GM21528 (cell line): Measurements from ENCODE around the gene TXNL4A.
"Not testable (repeated sequence)": the region's sequence is repeated elsewhere in the genome, so short reads cannot be mapped to it uniquely, and the experiment has no call there.

Source experiments
- ATAC-seq: cut with Tn5 transposase; IDR thresholded peaks from one replicate; pipeline ENCODE4 v1.9.1; 2021; ENCODE audit warnings: mild to moderate bottlenecking, moderate library complexity; ENCODE audit not compliant: unreplicated experiment, low FRiP score

The TXNL4A gene

GRCh38 chr18:80000877-80001276, 12.5 kb upstream of the TXNL4A start:
- no peak for ATAC-seq

- not testable (repeated sequence) for ATAC-seq
Observed at GRCh38 chr18:79999701-80000100, 11.3 kb upstream of the TXNL4A start.

GRCh38 chr18:79991494-79991893, 3.1 kb upstream of the TXNL4A start:
- ATAC-seq = no peak

GRCh38 chr18:79989195-79989497, 783 bp upstream of the TXNL4A start:
- no peak for ATAC-seq

- peak; percentile 75 for ATAC-seq
Observed at GRCh38 chr18:79988071-79988450, 302 bp downstream of the TXNL4A start.

- no peak for ATAC-seq
Observed at GRCh38 chr18:79987566-79987965, 797 bp downstream of the TXNL4A start.

GRCh38 chr18:79986726-79987125, 1.6 kb downstream of the TXNL4A start:
- ATAC-seq = no peak

- no peak for ATAC-seq
Observed at GRCh38 chr18:79985172-79985571, 3.2 kb downstream of the TXNL4A start.

GRCh38 chr18:79983793-79984192, 4.6 kb downstream of the TXNL4A start:
- no peak for ATAC-seq

- no peak for ATAC-seq
Observed at GRCh38 chr18:79983253-79983652, 5.1 kb downstream of the TXNL4A start.

GRCh38 chr18:79982736-79983135, 5.6 kb downstream of the TXNL4A start:
- no peak for ATAC-seq

- no peak for ATAC-seq
Observed at GRCh38 chr18:79980585-79980984, 7.8 kb downstream of the TXNL4A start.

- no peak for ATAC-seq
Observed at GRCh38 chr18:79979843-79980242, 8.5 kb downstream of the TXNL4A start.

- no peak for ATAC-seq
Observed at GRCh38 chr18:79975985-79976680, 12.2 kb downstream of the TXNL4A start.

- no peak for ATAC-seq
Observed at GRCh38 chr18:79975043-79975442, 13.3 kb downstream of the TXNL4A start.

- no peak for ATAC-seq
Observed at GRCh38 chr18:79974025-79974654, 14.2 kb downstream of the TXNL4A start.

GRCh38 chr18:79973517-79973916, 14.8 kb downstream of the TXNL4A start:
- no peak for ATAC-seq

- ATAC-seq = no peak
Observed at GRCh38 chr18:79972720-79973119, 15.6 kb downstream of the TXNL4A start.

- no peak for ATAC-seq
Observed at GRCh38 chr18:79971986-79972385, 16.4 kb downstream of the TXNL4A start.

- no peak for ATAC-seq
Observed at GRCh38 chr18:79971211-79971952, 17.0 kb downstream of the TXNL4A start.

GRCh38 chr18:79970419-79971133, 17.8 kb downstream of the TXNL4A start:
- no peak for ATAC-seq
